NCI-H1105 treated with DMSO at 0.1 percent for 48 hours (cell line): ENCODE measurements around the gene DCC.

Source experiments
- DNase-seq: peaks from one replicate; lab custom pipeline; 2025; lab: John Stamatoyannopoulos, UW

Gene DCC

DNA sequence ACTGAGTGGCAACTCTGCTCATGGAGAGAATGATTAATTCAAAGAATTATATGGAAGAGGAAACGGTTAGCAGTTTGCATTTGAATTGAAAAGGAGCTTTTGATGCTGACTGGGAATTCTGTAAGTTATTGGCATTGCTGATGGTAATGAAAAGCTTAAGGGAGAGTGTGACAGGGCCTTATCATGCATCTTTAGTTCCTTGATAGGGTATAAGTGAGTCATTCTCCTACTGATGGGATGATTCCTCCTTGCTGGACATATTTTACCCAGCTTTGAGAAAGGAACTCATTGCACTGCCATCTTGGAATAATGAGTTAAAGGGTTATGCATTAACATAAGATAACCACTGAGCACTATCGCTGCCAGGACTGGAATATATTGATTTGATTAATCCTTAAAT is 740.7 kb downstream of the DCC start:
- DNase-seq, result no peak

DNA sequence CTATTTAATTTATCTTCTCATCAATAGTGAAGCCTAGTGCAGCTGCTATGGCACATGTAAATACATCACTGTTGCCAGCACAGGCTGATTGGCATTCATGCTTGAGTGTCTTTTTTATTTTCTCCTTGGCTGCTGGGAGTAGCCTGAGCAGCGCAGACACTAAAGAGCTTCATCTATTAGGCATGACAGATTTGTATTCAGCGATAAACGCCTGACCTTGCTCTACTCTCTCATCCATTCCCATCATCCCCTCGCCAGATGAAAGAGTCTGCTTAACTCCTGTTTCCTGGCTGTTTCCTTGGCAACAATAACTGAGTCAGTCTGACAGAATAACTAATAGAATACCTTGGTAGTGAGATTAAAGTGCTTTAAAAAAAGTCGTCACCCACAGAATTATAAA is 753.6 kb downstream of the DCC start:
- DNase-seq, result no peak

DNA sequence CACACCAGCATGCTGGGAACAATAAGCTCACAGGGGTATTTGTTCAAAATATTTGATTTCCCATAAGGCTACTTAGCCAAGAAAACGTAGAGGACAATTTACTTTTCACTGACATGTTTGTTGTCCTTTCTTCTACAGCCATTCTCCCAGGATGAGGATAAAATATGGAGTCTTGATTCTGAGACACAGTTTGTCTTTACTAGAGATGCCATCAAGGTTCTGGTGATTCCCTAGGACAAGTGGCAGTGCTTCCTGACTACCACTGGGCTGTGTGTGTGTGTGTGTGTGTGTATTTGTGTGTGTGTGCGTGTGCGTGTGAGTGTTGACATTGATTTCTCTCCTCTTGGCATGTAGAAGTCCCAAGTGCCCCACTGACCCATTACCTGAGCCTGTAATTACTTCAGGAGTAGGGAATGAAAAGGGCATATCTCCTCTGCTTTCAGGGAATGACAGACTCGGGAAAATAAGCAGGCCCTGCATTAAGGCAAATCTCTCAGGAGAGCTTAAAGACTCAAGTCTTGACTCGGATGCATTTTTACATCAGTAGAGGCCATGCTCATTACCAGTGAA is 761.6 kb downstream of the DCC start:
- DNase-seq, result no peak

DNA sequence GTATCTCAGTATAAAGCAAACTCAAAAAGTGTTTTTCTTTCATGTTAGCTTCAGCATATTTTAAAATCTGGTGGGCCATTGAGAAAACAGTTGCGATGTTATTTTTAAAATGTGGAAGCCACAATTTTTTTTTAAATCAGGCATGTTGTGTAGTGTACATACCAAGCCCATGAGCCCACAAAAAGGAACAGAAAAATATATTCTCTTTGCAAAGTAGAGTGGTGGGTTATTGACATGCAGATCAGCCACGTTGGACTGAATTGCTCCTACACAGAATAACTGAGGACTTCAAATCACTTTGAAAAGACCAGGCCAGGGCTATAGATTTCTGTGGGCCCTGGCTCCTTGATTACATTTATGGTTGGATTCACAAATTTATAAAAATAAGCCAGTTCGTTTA is 774.4 kb downstream of the DCC start:
- DNase-seq, result no peak

DNA sequence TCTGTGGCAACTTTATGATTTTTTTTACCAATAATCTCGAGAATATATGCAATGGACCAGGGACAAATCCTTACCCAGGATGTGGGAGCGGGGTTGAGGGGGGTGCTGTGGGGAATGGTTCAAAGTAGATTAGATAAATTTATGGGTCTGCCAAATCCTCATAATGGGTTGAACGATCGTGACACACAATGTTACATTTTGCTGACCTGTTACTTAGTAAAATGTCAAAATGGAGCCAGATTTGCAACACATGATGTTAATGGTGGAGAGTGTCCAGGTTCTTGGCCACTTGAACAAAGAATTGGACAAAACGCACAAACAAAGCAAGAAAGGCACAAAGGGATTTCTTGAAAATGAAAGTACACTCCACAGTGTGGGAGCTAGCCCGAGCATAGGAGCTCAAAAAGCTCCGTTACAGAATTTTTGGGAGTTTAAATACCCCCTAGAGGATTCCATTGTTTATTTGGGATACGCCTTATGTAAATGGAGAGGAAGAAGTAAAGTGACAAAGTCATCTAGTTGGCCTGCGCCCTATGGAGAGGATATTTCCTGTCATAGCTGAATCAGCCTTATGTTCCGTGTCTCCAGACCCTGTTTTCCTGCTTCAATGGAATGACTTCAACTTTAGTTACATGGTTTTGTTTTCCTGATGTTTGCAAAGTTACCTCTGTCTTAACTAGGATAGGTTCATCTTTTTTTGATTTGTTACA is 776.0 kb downstream of the DCC start:
- DNase-seq, result no peak

DNA sequence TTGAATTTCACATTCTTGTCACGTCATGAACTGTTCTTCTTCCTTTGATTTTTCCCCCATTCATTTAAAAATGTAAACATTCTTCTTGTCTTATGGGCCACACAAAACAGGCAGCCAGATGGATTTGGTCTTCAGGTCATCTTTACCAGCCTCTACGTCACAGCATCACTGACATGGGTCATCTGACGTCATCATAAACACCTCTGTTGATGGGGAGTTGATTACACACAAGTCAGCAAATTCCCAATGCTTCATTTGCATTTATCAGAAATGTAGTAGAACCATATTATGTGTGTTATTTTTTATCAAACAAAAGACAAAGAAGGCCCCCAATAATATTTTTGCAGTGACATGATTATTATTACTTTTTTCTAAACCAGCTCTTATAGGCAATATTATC is 777.9 kb downstream of the DCC start:
- no peak for DNase-seq

DNA sequence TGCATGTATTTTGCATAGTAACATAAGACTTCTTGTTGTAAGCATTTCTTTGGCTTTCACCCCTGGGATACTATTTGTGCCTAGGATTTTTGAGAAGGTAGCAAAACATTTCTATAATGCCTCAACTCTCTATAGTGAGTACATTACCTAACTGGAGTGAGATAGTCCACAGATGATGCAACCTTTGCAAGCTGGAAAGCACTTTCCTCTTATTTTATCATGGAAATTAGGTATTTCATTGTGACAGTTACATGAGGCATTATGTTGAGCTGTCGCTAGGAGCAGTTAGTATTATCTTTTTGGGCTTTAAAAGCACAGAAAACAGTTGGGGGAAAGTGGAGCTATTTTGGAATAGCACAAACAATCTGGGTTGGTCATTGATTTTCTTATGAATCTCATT is 786.2 kb downstream of the DCC start:
- DNase-seq, result no peak

DNA sequence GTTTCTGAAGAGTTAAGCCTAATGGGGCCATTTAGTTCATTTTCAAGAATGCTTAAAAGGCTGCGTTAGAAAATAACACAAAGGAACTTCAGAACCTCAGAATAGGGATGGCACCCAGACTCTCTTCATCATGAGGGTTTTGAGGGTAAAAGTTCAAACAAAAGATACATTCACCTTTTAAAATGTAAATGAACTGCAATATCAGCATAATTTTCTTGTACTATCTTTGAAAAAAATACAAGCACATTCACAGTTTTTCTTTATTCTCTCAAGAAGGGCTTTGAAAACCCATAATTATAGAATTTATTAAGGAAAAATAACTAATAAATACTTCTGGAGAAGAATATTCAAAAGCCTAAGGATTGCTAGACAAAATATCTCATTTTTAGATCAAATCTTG is 791.0 kb downstream of the DCC start:
- no peak for DNase-seq

DNA sequence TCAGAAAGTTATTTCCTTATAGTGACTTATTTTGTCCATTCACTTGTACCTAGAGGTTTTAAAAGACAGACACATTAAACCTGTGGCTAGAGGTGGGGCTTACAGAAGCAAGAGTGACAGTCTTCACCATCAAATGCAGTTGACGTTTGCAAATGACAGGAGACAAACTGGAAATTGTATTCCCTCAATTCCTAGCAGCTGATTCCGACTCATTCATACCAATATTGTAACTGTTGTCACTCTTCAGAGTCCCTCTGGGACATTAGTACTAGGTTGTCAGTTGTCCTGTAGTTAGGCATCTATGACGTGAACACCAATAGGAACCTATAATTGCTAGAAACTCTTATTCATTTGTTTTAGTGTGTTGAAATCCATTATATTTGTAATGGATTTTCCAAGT is 794.7 kb downstream of the DCC start:
- DNase-seq, result no peak

DNA sequence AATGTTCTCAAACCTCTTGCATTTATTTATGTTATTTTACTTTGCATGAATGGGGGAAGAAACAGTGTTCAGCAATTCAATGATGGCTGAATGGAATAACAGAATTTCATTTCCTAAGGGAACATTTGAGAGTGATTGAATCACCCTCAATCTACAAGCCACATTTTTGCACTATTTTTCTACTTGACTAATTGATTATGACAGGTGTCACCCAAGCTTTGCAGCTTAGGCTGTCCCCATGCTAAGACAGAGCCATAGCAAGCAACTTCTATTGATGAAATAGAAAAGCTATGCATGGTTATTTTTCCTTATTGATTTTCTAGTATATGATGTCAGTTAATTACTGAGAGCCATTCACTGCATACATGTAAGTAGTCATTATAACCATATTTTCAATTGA is 795.7 kb downstream of the DCC start:
- no peak for DNase-seq

DNA sequence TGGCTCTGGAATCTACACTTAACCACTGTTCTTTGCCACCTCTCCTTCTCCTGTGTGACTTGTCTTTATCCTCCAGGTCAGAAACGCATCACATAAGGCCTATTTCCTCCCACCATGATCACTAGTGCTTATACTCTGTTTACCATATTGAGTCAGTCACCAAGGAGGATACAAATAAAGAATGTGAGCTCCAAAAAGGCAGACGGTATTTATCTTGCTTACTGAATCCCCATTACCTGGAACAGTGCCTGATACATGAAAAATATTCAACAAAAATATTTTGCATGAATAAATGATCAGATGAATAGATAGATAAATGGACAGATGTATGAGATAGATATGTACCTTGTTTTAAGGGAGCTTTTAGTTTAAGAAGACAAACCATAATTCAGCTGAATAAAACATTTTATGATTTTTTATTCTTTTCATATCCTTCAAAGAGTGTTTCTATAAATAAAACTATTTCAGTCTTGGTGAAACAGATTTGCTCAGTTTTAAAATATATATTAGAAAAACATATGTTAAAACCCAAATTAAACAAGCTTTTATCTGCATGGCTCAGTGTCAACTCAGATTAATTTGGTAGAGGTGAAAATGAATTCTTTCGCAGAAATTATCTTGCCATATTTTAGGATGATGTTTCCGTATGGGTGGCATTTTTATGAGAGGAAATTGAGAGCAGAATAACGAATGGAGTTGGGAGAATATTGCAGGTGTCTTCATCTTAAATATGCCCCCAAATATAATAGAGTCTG is 799.9 kb downstream of the DCC start:
- no peak for DNase-seq

DNA sequence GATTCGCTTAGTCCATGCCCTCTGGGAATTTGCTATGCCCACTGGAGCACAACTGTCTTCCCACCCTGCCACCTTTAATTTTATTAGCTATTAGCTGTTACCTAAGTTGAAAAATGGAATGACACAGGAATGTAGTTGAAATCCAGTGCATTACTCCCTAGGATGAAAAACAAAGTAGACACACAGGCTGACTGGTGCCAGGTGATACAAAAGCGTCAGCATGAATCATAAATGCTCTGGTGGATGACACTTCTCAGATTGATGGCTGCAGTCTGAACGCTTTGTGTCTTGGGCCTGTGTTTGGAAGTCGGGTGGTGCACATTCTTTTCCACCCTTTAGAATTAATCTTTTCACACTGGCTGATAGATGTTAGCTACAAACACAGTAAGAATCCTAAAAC is 802.0 kb downstream of the DCC start:
- DNase-seq, result no peak

DNA sequence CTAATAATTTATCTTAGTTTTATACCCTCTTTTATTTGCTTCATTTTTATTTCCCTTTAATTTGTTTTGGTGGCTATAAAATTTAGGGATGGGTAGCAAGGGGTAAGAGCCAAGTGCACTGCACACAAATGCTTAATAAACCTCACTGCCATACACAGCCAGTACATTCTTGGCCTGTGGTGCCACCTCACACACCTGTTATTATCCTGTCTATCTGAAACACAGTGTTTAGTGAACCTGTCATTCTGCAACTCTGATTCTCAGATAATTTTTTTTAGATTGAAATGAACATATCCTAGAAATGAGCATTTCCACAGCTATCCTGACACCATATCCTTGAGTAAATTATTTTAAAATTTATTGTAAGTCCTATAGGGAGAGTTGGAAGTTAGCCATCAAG is 807.5 kb downstream of the DCC start:
- DNase-seq, result no peak

DNA sequence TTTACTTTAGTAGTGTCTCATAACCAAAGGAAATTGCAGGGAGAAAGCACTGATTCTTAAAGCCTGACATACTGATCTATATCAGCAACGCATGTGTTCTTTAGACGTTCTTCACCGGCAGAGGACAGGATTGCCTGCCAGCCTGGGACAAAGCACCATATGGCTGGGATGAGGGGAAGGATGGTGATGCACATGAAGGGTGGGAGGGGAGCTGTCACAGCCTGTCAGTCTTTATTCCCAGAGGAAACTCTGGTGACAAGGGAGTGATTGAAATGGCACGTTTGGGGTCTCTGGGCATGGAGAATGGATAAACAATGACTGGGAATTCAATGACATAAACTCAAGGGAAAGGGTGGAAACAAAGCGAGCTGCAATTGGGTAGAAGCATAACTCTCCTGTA is 808.1 kb downstream of the DCC start:
- no peak for DNase-seq

DNA sequence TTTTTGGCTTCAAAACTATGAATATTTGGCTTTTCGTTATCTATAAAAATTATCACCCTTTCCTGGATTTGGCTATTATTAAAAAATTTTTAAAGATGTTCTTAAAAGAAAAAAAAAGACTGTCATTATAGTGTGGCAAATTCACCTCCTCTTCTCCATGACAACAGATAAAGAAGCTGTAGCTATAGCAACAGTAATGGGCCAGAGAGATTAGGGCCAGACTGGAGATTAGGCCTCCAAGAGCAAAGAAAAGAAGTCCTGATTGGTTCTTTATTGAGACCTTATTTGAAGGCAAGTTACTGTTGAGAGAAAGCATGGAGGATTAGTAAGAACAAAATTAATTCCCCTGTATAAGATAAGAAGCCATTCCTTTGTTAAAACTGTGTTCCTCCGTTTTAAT is 812.5 kb downstream of the DCC start:
- no peak for DNase-seq

DNA sequence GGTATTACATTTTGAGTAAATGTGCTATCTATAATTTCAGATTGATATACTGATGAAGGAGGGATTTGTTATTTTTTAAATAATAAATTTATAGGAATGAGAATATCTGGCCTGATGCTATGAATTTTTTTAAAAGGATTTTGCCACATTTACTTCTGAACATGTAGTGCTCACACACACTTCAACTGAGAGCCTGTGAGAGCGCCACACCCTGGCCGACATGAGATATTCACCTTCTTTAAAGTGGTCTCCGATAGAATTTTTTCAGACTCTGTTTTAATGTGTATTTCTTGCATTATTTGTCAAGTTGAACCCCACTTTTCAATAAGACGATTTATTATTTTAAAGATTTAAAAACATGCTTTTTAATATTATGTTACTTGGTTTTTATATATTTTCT is 813.3 kb downstream of the DCC start:
- DNase-seq, result no peak

DNA sequence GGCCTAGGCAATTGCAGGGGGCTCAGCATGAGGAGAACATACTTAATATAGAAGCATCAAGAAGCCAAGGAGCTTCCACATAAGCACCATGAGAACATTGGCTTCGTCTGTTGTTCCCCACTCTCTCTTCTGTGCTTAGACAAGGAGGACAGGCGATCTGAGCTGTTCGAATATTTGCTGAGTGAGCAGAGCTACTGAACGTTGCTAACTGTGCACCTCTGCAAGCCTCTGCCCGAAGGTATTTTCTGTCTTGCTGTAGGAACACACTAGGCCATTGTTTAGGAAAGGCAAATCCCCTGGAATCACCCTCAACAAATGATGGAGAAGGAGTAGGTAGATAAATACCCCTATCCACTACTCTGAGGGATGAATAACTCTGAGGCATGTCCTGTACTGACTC is 813.8 kb downstream of the DCC start:
- no peak for DNase-seq

DNA sequence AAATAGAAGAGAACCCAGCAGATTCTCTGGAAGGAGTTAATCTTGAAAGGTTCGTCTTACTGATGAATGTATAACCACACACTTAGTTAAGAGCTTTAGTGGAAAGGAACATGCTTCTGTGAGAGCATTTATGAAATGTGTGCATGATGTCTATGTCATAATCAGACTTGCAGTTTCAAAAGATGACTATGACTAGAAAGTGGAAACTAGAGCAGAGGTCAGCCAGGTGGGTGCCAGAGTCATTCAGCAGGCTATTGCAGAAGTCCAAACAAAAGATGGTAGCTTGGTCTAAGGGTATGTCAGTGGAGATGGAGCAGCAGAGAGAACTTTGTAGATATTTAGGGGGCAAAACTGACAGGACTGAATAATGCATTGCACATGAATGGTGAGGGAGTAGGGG is 825.8 kb downstream of the DCC start:
- DNase-seq, result no peak

DNA sequence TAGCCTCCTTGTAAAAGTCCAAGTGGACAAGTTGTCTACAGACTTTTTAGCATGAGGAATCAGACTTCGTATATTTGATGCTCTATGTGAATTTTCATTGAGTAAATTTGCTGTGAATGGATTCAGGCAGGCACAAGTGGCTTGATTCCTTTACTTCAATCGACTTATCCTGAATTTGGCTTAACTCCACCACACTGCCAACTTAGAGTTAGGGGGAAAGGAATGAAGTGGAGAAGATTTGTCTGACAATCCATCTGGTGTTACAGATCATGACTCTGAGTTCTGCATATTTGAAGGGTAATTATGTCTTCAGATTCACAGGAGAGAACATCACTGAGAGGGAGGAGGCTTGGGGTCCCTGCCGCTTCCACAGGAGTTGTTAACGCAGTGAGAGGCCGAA is 829.3 kb downstream of the DCC start:
- no peak for DNase-seq

DNA sequence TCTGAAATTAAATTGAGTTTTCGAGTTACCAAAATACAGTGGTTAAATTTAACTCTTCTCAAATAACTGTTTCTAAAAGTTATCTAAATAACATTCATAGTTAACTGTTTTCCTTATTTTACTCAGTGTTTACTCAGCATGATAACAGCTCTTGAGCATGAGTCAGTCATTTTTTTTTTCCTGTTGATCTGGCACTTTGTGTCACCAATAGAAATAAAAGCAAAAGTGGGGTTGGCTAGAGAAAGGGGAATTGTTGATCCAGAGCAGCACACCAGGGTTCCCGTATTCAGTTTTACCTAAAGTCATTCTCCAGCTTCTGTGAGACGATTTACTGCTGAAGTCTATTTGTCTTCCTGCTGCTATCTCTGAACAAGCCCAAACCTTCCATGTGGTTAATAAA is 851.6 kb downstream of the DCC start:
- DNase-seq, result no peak

DNA sequence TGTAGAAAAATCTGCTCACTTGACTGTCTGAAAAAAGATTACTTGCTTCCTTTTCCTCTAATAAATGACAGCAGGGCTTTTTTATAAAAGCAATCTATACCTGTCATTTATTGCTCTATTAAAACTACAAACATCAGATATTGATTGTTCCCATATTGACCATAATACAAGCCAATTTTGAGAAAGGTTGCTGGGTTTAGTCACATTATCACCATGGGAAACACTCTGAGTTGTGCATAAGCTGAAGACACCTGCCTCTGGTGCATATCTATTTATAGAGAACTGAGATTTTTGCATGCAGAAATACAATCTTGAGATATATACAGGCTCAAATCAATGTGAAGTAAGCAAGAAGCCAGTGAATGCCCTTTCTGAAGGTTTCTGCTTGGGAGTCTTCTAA is 853.9 kb downstream of the DCC start:
- no peak for DNase-seq

DNA sequence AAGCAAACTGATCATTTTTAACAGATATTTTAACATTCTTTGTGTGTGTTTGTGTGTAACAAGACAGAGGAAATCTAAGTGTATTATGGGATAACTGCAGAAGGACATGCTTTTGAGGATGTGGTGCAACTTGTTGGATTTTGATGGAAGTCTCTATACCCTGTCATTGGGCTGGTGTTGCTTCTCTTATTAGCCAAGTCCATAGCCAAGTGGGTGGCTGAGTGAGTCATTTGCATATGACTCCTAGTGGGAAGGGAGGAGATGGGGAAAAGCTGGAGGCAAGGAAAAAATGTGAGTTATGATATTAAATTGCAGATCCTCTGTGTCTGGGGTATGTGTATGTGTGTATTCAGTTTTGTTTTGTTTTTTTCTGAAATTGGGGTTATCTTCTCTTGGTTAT is 879.9 kb downstream of the DCC start:
- DNase-seq, result no peak

DNA sequence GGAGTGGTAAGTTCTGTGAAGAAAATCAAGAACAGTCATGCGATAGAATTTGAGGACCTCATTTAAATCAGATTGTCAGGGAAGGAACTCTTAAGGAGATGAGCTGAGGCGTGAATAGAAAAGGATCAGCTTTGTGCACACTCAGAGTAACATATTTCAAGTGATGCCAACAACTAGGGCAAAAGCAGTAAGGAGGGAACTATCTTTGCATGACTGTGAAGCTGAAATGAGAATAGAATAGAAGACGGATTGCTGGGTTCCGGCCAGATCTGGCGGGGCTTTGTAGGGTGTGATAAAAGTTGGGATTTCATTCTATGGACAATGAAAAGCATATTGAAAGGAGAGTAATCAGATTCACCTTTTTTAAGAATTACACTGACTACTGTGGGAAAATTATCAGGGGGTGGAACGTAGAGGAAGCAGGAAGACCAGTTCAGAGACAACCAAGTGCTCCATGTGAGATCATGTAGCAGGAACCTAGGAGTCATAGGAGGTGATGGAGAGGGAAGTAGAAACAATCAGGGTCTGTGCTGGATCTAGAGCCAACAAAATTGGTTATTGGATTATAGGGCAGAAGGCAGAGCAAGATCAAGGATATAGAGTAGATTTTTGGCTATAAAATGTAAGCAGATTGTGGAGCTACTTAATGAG is 884.3 kb downstream of the DCC start:
- no peak for DNase-seq
